Upper lobe of left lung (tissue), 4 donors: ENCODE measurements around the gene FNDC5.

Experiments used
- CTCF ChIP-seq, 6 experiments: fragments of 450-650 bp in 4 of 6; fragments of 200-600 bp in 2 of 6; sonication (generic) in 2 of 6; IDR thresholded peaks; one replicate each; pipeline ENCODE4 v1.5.1; 2016 to 2019; ENCODE audit warnings: antibody characterized with exemption in 6 of 6
- EP300 ChIP-seq, 4 donors: sonication (generic); formaldehyde crosslinking; IDR thresholded peaks; one replicate each; pipeline ENCODE4 v1.5.1; 2017; ENCODE audit warnings: antibody characterized with exemption in 4 of 4, control low read depth in 2 of 4
- POLR2AphosphoS5 ChIP-seq, 2 donors: sonication (generic); formaldehyde crosslinking; IDR thresholded peaks; one replicate each; pipeline ENCODE4 v1.5.1; 2017; ENCODE audit warnings: antibody characterized with exemption in 2 of 2

- TF ChIP-seq POLR2AphosphoS5 (IDR thresholded peaks at IDR 0.05) (no peak), EP300 (IDR thresholded peaks at IDR 0.05) (no peak), CTCF (IDR thresholded peaks at IDR 0.05) (no peak)
Observed at GRCh38 chr1:32915766-32916706, 45.3 kb upstream of the FNDC5 start.
